ENCODE results near the gene TTC9.

TTC9 gene

GRCh38 chr14:70641548-70642302, at the start of gene TTC9:
Gene TTC9 (plus strand): TSS chr14:70641916. CDS start chr14:70642130, 214 bp downstream.
- DNase-seq (ENCODE audit: low read depth, low spot score): no peak

GRCh38 chr14:70594461-70594860, 47.3 kb upstream of the TTC9 start:
- no peak for DNase-seq (ENCODE audit: low read depth, low spot score)

- no peak for DNase-seq (ENCODE audit: low read depth, low spot score)
Measured at GRCh38 chr14:70595443-70596185, 46.1 kb upstream of the TTC9 start.

- DNase-seq (ENCODE audit: low read depth, low spot score): no peak
Measured at GRCh38 chr14:70597731-70598130, 44.0 kb upstream of the TTC9 start.

GRCh38 chr14:70599345-70599744, 42.4 kb upstream of the TTC9 start:
- no peak for DNase-seq (ENCODE audit: low read depth, low spot score)

GRCh38 chr14:70600382-70601157, 41.1 kb upstream of the TTC9 start, which contains the start of gene MED6:
Gene MED6 (minus strand): TSS chr14:70600655. CDS start chr14:70600637, 18 bp downstream.
- DNase-seq (ENCODE audit: low read depth, low spot score): peak; percentile 87

- no peak for DNase-seq (ENCODE audit: low read depth, low spot score)
Measured at GRCh38 chr14:70601162-70601561, 40.6 kb upstream of the TTC9 start.

GRCh38 chr14:70602254-70602653, 39.5 kb upstream of the TTC9 start:
- DNase-seq (ENCODE audit: low read depth, low spot score): no peak

- DNase-seq (ENCODE audit: low read depth, low spot score): no peak
Measured at GRCh38 chr14:70611216-70611615, 30.5 kb upstream of the TTC9 start.

- no peak for DNase-seq (ENCODE audit: low read depth, low spot score)
Measured at GRCh38 chr14:70616646-70617045, 25.1 kb upstream of the TTC9 start.

GRCh38 chr14:70618314-70618713, 23.4 kb upstream of the TTC9 start:
- no peak for DNase-seq (ENCODE audit: low read depth, low spot score)

- no peak for DNase-seq (ENCODE audit: low read depth, low spot score)
Measured at GRCh38 chr14:70619708-70620107, 22.0 kb upstream of the TTC9 start.

GRCh38 chr14:70622111-70622712, 19.5 kb upstream of the TTC9 start:
- peak; percentile 80 for DNase-seq (ENCODE audit: low read depth, low spot score)

GRCh38 chr14:70624972-70625371, 16.7 kb upstream of the TTC9 start:
- no peak for DNase-seq (ENCODE audit: low read depth, low spot score)

GRCh38 chr14:70631948-70632347, 9.8 kb upstream of the TTC9 start:
- DNase-seq (ENCODE audit: low read depth, low spot score): no peak

GRCh38 chr14:70635971-70636595, 5.6 kb upstream of the TTC9 start:
- DNase-seq (ENCODE audit: low read depth, low spot score): no peak

- no peak for DNase-seq (ENCODE audit: low read depth, low spot score)
Measured at GRCh38 chr14:70638416-70638815, 3.3 kb upstream of the TTC9 start.

- peak; percentile 42 for DNase-seq (ENCODE audit: low read depth, low spot score)
Measured at GRCh38 chr14:70640938-70641547, 673 bp upstream of the TTC9 start.

- peak; percentile 47 for DNase-seq (ENCODE audit: low read depth, low spot score)
Measured at GRCh38 chr14:70642303-70643235, 853 bp downstream of the TTC9 start.

GRCh38 chr14:70643967-70644366, 2.3 kb downstream of the TTC9 start:
- DNase-seq (ENCODE audit: low read depth, low spot score): no peak
